Caco-2 (cell line): Measurements from ENCODE around the gene TRMT2A. TPM values are rescaled to one million over a fixed set of nuclear protein-coding genes. Genes with fewer than 3 reads are reported as not detected.

Experiments used
- BruUV-seq: library from RNA; stranded (reverse); fragments of 400-500 nt; replicated peaks from 2 replicates; lab custom pipeline; 2021; lab: Mats Ljungman, UMichigan
- CTCF ChIA-PET: fragments of 300-600 bp; sonication (Branson Sonifier 250); formaldehyde crosslinking; loops from one replicate; lab custom pipeline; 2022; ENCODE audit warnings: antibody characterized with exemption; lab: Charles Lee
- POLR2A ChIA-PET: fragments of 300-600 bp; sonication (Branson Sonifier 250); formaldehyde crosslinking; loops from one replicate; lab custom pipeline; 2022; ENCODE audit warnings: antibody characterized with exemption; lab: Charles Lee
- DNase-seq, 2 experiments: peaks; one replicate each; pipeline versions ENCODE4 v3.0.0 to v3.0.0-alpha.2; 2020 to 2022
- H3K27me3 ChIP-seq: replicated peaks from 2 replicates; pipeline ENCODE4 v1.6.0; 2011; ENCODE audit warnings: low read length; ENCODE audit not compliant: control insufficient read depth, insufficient read depth
- H3K36me3 ChIP-seq: 2 replicates; pipeline ENCODE4 v1.5.1; 2011; ENCODE audit warnings: low read length; ENCODE audit not compliant: control insufficient read depth, insufficient read depth
- H3K4me1 ChIP-seq: fragments of 250-450 bp; sonication (Bioruptor Pico); 2 replicates; pipeline ENCODE4 v1.5.1; 2020; ENCODE audit warnings: mild to moderate bottlenecking
- H3K4me3 ChIP-seq: 2 replicates; pipeline ENCODE4 v1.5.1; 2011; ENCODE audit warnings: low read depth, mild to moderate bottlenecking, control low read depth, low read length
- H3K9me3 ChIP-seq: fragments of 250-450 bp; sonication (Bioruptor Pico); 2 replicates; pipeline ENCODE4 v1.5.1; 2020; ENCODE audit warnings: mild to moderate bottlenecking, moderate library complexity
- H3K27ac Mint-ChIP-seq: one replicate; pipeline ENCODE4 v1.8.0; 2022; ENCODE audit warnings: mixed read lengths; ENCODE audit not compliant: unreplicated experiment
- H3K27me3 Mint-ChIP-seq: one replicate; pipeline ENCODE4 v1.8.0; 2022; ENCODE audit warnings: mixed read lengths; ENCODE audit not compliant: insufficient read depth, unreplicated experiment
- H3K36me3 Mint-ChIP-seq: one replicate; pipeline ENCODE4 v1.8.0; 2022; ENCODE audit warnings: mild to moderate bottlenecking, mixed read lengths; ENCODE audit not compliant: insufficient read depth, unreplicated experiment
- H3K4me1 Mint-ChIP-seq: one replicate; pipeline ENCODE4 v1.8.0; 2022; ENCODE audit warnings: low read depth, mixed read lengths; ENCODE audit not compliant: unreplicated experiment
- H3K4me3 Mint-ChIP-seq: one replicate; pipeline ENCODE4 v1.8.0; 2022; ENCODE audit warnings: mild to moderate bottlenecking, moderate library complexity, mixed read lengths; ENCODE audit not compliant: unreplicated experiment
- H3K9me3 Mint-ChIP-seq: one replicate; pipeline ENCODE4 v1.8.0; 2022; ENCODE audit warnings: mixed read lengths; ENCODE audit not compliant: unreplicated experiment
- CTCF ChIP-seq, 2 experiments: fragments of 200-600 bp in 1 of 2; IDR thresholded peaks; 1 replicate in 1 of 2; 2 replicates in 1 of 2; pipeline versions ENCODE4 v1.5.1 to v1.8.0; 2011 to 2022; ENCODE audit warnings: antibody characterized with exemption in 1 of 2, control low read depth in 1 of 2, inconsistent platforms in 1 of 2, low read depth in 1 of 2, low read length in 1 of 2, mild to moderate bottlenecking in 1 of 2, moderate library complexity in 1 of 2; ENCODE audit not compliant: insufficient read depth in 1 of 2, severe bottlenecking in 1 of 2, unreplicated experiment in 1 of 2
- intact Hi-C: fragments of 100-400 bp; cut with micrococcal nuclease; formaldehyde crosslinking; loops from one replicate; pipeline ENCODE4 v1.10.0; 2022; ENCODE audit not compliant: unreplicated experiment
- total RNA-seq: library from RNA; stranded (reverse); gene quantifications from 2 replicates; pipeline ENCODE4 v1.2.3, GENCODE V29; 2022

The TRMT2A gene
- total RNA-seq, 1 experiment from 2014 or later = 41.1 TPM

GRCh38 chr22:20064140-20064480, 52.9 kb downstream of the TRMT2A start:
- Mint-ChIP-seq H3K27me3 (no peaks in the 10 kb centered on the region), H3K4me3 (no peak overlapping the region), H3K27ac (no peak overlapping the region), H3K4me1 (no peaks in the 10 kb centered on the region), H3K9me3 (no peaks in the 10 kb centered on the region), H3K36me3 (peaks cover 5% of the 10 kb centered on the region)
- Histone ChIP-seq H3K4me3 (no peak overlapping the region), H3K4me1 (no peaks in the 10 kb centered on the region), H3K27me3 (no peaks in the 10 kb centered on the region), H3K9me3 (no peaks in the 10 kb centered on the region), H3K36me3 (no peaks in the 10 kb centered on the region; the same call in 1 of the 2 replicates)
- BruUV-seq = no TSS peak
- no peak for DNase-seq
- no peak for TF ChIP-seq CTCF (IDR thresholded peaks at IDR 0.05; ENCODE audit: insufficient read depth in 1 of 2, low read depth in 1 of 2, low read length in 1 of 2, severe bottlenecking in 1 of 2, unreplicated experiment in 1 of 2)
- CTCF ChIA-PET = no interaction called here
- POLR2A ChIA-PET = no interaction called here
- intact Hi-C loops = no loop called here

GRCh38 chr22:20063271-20064139, 53.5 kb downstream of the TRMT2A start:
- Mint-ChIP-seq H3K4me3 (no peak overlapping the region), H3K36me3 (peaks cover 5% of the 10 kb centered on the region), H3K4me1 (no peaks in the 10 kb centered on the region), H3K9me3 (no peaks in the 10 kb centered on the region), H3K27ac (no peak overlapping the region), H3K27me3 (no peaks in the 10 kb centered on the region)
- Histone ChIP-seq H3K36me3 (no peaks in the 10 kb centered on the region; the same call in 1 of the 2 replicates), H3K27me3 (no peaks in the 10 kb centered on the region), H3K4me3 (no peak overlapping the region), H3K9me3 (no peaks in the 10 kb centered on the region), H3K4me1 (no peaks in the 10 kb centered on the region)
- no TSS peak for BruUV-seq
- CTCF ChIA-PET = no interaction called here
- POLR2A ChIA-PET = no interaction called here
- intact Hi-C loops = no loop called here
- no peak for TF ChIP-seq CTCF (IDR thresholded peaks at IDR 0.05; ENCODE audit: insufficient read depth in 1 of 2, low read depth in 1 of 2, low read length in 1 of 2, severe bottlenecking in 1 of 2, unreplicated experiment in 1 of 2)
- no peak for DNase-seq

GRCh38 chr22:20062766-20063083, 54.3 kb downstream of the TRMT2A start:
- no peak for DNase-seq
- H3K36me3 Mint-ChIP-seq = peaks cover 5% of the 10 kb centered on the region
- Histone ChIP-seq H3K4me3 (no peak overlapping the region), H3K4me1 (no peaks in the 10 kb centered on the region), H3K36me3 (no peaks in the 10 kb centered on the region; the same call in 1 of the 2 replicates), H3K27me3 (no peaks in the 10 kb centered on the region), H3K9me3 (no peaks in the 10 kb centered on the region)
- intact Hi-C loops = no loop called here
- no peak overlapping the region for H3K4me3 Mint-ChIP-seq
- ChIA-PET POLR2A (no interaction called here), CTCF (no interaction called here)
- H3K27ac Mint-ChIP-seq = no peak overlapping the region
- BruUV-seq = no TSS peak
- no peaks in the 10 kb centered on the region for H3K27me3 Mint-ChIP-seq
- H3K9me3 Mint-ChIP-seq = no peaks in the 10 kb centered on the region
- H3K4me1 Mint-ChIP-seq = no peaks in the 10 kb centered on the region
- no peak for TF ChIP-seq CTCF (IDR thresholded peaks at IDR 0.05; ENCODE audit: insufficient read depth in 1 of 2, low read depth in 1 of 2, low read length in 1 of 2, severe bottlenecking in 1 of 2, unreplicated experiment in 1 of 2)
